Peyer's patch (tissue), 4 donors: Measurements from ENCODE around the gene UNC13C. TPM values are rescaled to one million over a fixed set of nuclear protein-coding genes. Genes with fewer than 3 reads are reported as not detected.

Source experiments
- DNase-seq, 3 donors: peaks; one replicate each; pipeline ENCODE4 v3.0.0-alpha.2; 2017 to 2019
- H3K27ac ChIP-seq, 4 donors: fragments of 200-600 bp; sonication (generic); one replicate each; pipeline ENCODE4 v1.5.1; 2016 to 2019
- H3K27me3 ChIP-seq, 2 donors: fragments of 200-600 bp; sonication (generic); one replicate each; pipeline ENCODE4 v1.5.1; 2019
- H3K36me3 ChIP-seq, 3 donors: fragments of 200-600 bp; sonication (generic); one replicate each; pipeline ENCODE4 v1.5.1; 2016 to 2019
- H3K4me1 ChIP-seq, 4 donors: fragments of 200-600 bp; sonication (generic); one replicate each; pipeline ENCODE4 v1.5.1; 2016 to 2019
- H3K4me3 ChIP-seq, 4 donors: fragments of 200-600 bp; sonication (generic); 1 replicate in 3 of 4; 2 replicates in 1 of 4; pipeline ENCODE4 v1.5.1; 2016 to 2019; ENCODE audit warnings: mild to moderate bottlenecking in 1 of 4
- H3K9me3 ChIP-seq, 4 donors: fragments of 200-600 bp; sonication (generic); one replicate each; pipeline ENCODE4 v1.5.1; 2016 to 2019; ENCODE audit warnings: mild to moderate bottlenecking in 1 of 4
- POLR2A ChIP-seq, 2 donors: fragments of 450-650 bp; IDR thresholded peaks; one replicate each; pipeline ENCODE4 v1.5.1; 2017; ENCODE audit warnings: antibody characterized with exemption in 2 of 2, mild to moderate bottlenecking in 2 of 2, moderate library complexity in 2 of 2
- total RNA-seq, 4 donors: library from RNA; depleted of rRNA; stranded (reverse); fragments of >200 nt; gene quantifications; one replicate each; pipeline ENCODE4 v1.1.0, GENCODE V29; 2016
- TF ChIP-seq, protein P1 (sequence below), 6 experiments: fragments of 450-650 bp in 4 of 6; fragments of 200-600 bp in 2 of 6; sonication (generic) in 1 of 6; IDR thresholded peaks; one replicate each; pipeline ENCODE4 v1.5.1; 2017 to 2019; ENCODE audit warnings: antibody characterized with exemption in 6 of 6, mild to moderate bottlenecking in 3 of 6, moderate library complexity in 1 of 6

Gene UNC13C
- total RNA-seq, 4 donors from 2014 or later = under 0.01 to 3.3 (median 0.35) TPM

DNA sequence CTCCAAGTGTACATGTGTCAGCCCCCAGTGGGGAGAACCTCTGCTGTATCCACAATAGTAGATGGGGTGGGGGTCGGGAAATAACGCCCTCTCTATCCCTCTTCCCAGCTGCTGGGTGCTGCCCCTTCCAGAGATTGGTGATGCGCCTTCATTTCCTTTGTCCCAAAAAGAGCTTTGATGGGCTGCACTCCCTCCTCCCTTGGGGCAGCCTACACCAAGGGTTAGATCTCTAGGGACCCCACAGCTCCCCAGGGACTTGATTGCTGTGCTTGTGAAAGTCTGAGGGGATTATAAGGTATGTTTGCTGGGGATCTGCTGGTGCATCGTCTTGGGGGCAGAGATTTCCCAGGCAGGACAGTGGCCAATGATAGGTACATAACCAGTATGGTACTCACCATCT, 105.3 kb downstream of the UNC13C start:
- Histone ChIP-seq H3K9me3 (no peaks in the 10 kb centered on the region), H3K27me3 (no peaks in the 10 kb centered on the region), H3K4me3 (no peak overlapping the region), H3K27ac (no peak overlapping the region), H3K4me1 (no peaks in the 10 kb centered on the region), H3K36me3 (no peaks in the 10 kb centered on the region)
- no peak for TF ChIP-seq POLR2A (IDR thresholded peaks at IDR 0.05)
- TF ChIP-seq, protein P1, sequence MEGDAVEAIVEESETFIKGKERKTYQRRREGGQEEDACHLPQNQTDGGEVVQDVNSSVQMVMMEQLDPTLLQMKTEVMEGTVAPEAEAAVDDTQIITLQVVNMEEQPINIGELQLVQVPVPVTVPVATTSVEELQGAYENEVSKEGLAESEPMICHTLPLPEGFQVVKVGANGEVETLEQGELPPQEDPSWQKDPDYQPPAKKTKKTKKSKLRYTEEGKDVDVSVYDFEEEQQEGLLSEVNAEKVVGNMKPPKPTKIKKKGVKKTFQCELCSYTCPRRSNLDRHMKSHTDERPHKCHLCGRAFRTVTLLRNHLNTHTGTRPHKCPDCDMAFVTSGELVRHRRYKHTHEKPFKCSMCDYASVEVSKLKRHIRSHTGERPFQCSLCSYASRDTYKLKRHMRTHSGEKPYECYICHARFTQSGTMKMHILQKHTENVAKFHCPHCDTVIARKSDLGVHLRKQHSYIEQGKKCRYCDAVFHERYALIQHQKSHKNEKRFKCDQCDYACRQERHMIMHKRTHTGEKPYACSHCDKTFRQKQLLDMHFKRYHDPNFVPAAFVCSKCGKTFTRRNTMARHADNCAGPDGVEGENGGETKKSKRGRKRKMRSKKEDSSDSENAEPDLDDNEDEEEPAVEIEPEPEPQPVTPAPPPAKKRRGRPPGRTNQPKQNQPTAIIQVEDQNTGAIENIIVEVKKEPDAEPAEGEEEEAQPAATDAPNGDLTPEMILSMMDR (IDR thresholded peaks at IDR 0.05) = no peak
- no peak for DNase-seq

DNA sequence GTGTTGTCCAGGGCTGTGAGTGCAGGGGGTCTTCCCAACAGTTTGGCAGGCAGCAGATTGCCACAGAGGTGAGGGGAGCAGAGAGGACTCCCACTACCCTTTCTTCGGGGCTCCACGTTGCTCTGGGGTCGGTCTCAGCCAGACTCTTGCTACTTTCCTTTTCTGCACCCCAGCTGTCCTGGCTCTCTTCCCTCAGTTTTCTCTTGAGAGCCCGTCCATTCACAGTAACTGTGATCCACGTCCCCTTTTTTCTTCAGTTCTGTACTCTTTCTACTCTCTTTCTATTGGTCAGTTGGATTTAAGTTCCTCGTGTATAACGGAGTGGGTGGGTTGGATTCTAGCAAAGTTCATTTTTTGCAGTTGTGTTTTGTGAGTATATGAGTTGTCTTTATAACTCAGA, 105.8 kb downstream of the UNC13C start:
- no peaks in the 10 kb centered on the region for H3K4me1 ChIP-seq
- H3K4me3 ChIP-seq = no peak overlapping the region
- no peaks in the 10 kb centered on the region for H3K27me3 ChIP-seq
- H3K9me3 ChIP-seq = no peaks in the 10 kb centered on the region
- DNase-seq = no peak
- no peak for TF ChIP-seq POLR2A (IDR thresholded peaks at IDR 0.05)
- TF ChIP-seq, protein P1 (IDR thresholded peaks at IDR 0.05) = no peak
- no peaks in the 10 kb centered on the region for H3K36me3 ChIP-seq
- H3K27ac ChIP-seq = no peak overlapping the region

DNA sequence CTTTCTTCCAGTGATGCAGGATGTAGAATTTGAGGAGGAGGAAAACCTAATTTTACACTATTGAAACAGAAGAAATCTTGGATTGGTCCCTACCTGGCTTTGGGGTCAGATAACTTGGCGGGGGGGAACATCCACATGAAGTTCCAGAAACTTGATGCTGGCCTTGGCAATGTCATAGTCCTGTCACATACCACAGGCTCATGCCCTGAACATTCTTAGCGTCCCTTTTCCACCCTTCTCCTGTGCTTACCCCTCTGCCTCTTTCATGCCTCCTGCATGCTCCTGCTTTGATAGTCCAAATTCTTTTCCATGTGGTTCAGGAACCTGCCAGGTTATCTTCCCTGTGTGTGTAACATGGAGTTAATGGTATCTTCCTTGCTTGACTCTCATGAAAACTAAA, 110.6 kb downstream of the UNC13C start:
- H3K27ac ChIP-seq = no peak overlapping the region
- TF ChIP-seq, protein P1 (IDR thresholded peaks at IDR 0.05) = no peak
- no peak for TF ChIP-seq POLR2A (IDR thresholded peaks at IDR 0.05)
- H3K4me1 ChIP-seq = no peaks in the 10 kb centered on the region
- H3K4me3 ChIP-seq = no peak overlapping the region
- H3K9me3 ChIP-seq = no peaks in the 10 kb centered on the region
- DNase-seq = no peak
- H3K27me3 ChIP-seq = no peaks in the 10 kb centered on the region
- no peaks in the 10 kb centered on the region for H3K36me3 ChIP-seq

DNA sequence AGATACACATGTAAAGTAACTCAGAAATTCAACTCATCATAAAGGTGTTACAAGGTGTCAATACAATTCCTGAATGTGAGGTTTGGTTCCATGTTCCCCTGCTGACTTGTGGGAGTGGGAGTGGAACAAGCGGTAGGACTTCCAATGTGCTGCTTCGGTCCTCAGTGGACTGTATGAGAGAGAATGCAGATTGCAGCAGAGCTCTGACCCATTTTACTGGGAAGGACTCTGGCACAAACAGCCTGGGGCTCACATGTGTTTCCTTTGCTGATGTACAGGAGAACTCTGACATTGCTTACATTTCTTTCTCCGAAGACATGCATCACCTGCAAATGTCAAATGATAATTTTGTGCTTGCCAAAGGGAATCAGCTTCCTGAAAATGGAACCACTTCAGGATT, 111.5 kb downstream of the UNC13C start:
- Histone ChIP-seq H3K4me3 (no peak overlapping the region), H3K4me1 (no peaks in the 10 kb centered on the region), H3K36me3 (no peaks in the 10 kb centered on the region), H3K9me3 (no peaks in the 10 kb centered on the region), H3K27me3 (no peaks in the 10 kb centered on the region), H3K27ac (no peak overlapping the region)
- DNase-seq = no peak
- TF ChIP-seq POLR2A (IDR thresholded peaks at IDR 0.05) = no peak
- TF ChIP-seq, protein P1 (IDR thresholded peaks at IDR 0.05) = no peak

DNA sequence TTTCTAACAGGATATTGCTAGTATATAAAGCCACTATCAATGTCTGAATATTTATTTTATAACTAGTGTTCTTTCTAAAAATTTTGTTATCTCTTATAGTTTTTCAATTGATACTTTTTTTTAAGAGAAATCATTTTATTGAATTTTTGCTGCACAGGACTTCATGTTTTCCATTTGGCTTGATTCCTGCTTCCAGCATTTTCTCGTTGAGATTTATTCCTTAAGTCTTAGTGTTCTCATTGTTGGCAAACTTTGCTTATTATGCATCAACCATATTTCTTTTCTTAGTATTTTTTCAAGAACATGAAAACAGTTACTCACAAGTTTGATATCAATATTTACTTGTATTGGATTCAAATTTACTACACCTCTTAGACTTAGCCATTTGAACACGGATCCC, 113.4 kb downstream of the UNC13C start:
- Histone ChIP-seq H3K36me3 (no peaks in the 10 kb centered on the region), H3K27ac (no peak overlapping the region), H3K4me1 (no peaks in the 10 kb centered on the region), H3K4me3 (no peak overlapping the region), H3K27me3 (no peaks in the 10 kb centered on the region), H3K9me3 (no peaks in the 10 kb centered on the region)
- no peak for DNase-seq
- TF ChIP-seq, protein P1 (IDR thresholded peaks at IDR 0.05) = no peak
- TF ChIP-seq POLR2A (IDR thresholded peaks at IDR 0.05) = no peak

DNA sequence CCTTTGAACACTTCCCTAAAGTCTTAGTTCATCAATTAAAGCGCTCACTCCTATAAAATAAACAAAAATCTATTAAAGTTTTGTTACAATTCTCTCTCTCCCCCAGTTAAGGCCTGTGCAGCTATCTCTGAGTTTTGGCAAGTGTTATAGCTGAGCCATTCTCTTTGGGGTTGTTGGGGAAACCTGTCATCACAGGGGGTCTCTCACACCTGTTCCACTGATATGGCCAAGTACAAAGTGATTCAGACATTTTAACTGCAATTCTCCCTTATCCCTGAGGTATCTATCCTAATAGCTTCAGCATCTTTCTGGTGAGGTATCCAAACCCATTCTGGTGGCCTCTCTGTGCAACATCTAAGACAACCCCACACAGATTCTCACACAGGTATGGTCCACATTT, 116.4 kb downstream of the UNC13C start:
- DNase-seq = no peak
- TF ChIP-seq POLR2A (IDR thresholded peaks at IDR 0.05) = no peak
- TF ChIP-seq, protein P1 (IDR thresholded peaks at IDR 0.05) = no peak
- Histone ChIP-seq H3K4me3 (no peak overlapping the region), H3K9me3 (no peaks in the 10 kb centered on the region), H3K4me1 (no peaks in the 10 kb centered on the region), H3K27me3 (no peaks in the 10 kb centered on the region), H3K36me3 (no peaks in the 10 kb centered on the region), H3K27ac (no peak overlapping the region)
